GM23338 (cell line): Measurements from ENCODE around the gene PPP1R16B. TPM values are rescaled to one million over a fixed set of nuclear protein-coding genes. Genes with fewer than 3 reads are reported as not detected.

Source experiments
- ATAC-seq: fragments of 200-7000 bp; cut with Tn5 transposase; 3 replicates; pipeline ENCODE4 v1.9.1; 2020
- DNase-seq: peaks from one replicate; pipeline ENCODE4 v3.0.0-alpha.2; 2015; ENCODE audit warnings: low spot score
- H2AFZ ChIP-seq: fragments of 200-600 bp; sonication (generic); 2 replicates; pipeline ENCODE4 v1.8.0; 2016; ENCODE audit warnings: antibody characterized with exemption, mild to moderate bottlenecking, moderate library complexity
- H3F3A ChIP-seq: fragments of 200-600 bp; sonication (generic); replicated peaks from 2 replicates; pipeline ENCODE4 v1.8.0; 2017; ENCODE audit warnings: antibody characterized with exemption, mixed run types, low read depth
- H3K27ac ChIP-seq: fragments of 200-600 bp; sonication (generic); 2 replicates; pipeline ENCODE4 v1.6.1; 2016; ENCODE audit warnings: low read depth
- H3K27me3 ChIP-seq: fragments of 200-600 bp; sonication (generic); 2 replicates; pipeline ENCODE4 v1.8.0; 2016; ENCODE audit warnings: mild to moderate bottlenecking, mixed run types, moderate library complexity; ENCODE audit not compliant: insufficient read depth
- H3K36me3 ChIP-seq: fragments of 200-600 bp; sonication (generic); 2 replicates; pipeline ENCODE4 v1.8.0; 2016; ENCODE audit warnings: mild to moderate bottlenecking; ENCODE audit not compliant: insufficient read depth
- H3K4me1 ChIP-seq: fragments of 200-600 bp; sonication (generic); 2 replicates; pipeline ENCODE4 v1.8.0; 2016; ENCODE audit warnings: mild to moderate bottlenecking, moderate library complexity; ENCODE audit not compliant: insufficient read depth
- H3K4me2 ChIP-seq: fragments of 200-600 bp; sonication (generic); 2 replicates; pipeline ENCODE4 v1.7.1; 2017; ENCODE audit warnings: mixed run types
- H3K4me3 ChIP-seq: fragments of 200-600 bp; sonication (generic); 2 replicates; pipeline ENCODE4 v1.6.1; 2016; ENCODE audit warnings: mixed run types
- H3K79me2 ChIP-seq: fragments of 200-600 bp; sonication (generic); replicated peaks from 2 replicates; pipeline ENCODE4 v1.8.0; 2017; ENCODE audit warnings: mild to moderate bottlenecking; ENCODE audit not compliant: insufficient read depth
- H3K9me2 ChIP-seq: fragments of 200-600 bp; sonication (generic); 2 replicates; pipeline ENCODE4 v1.8.0; 2017; ENCODE audit not compliant: insufficient read depth
- H4K20me1 ChIP-seq: fragments of 200-600 bp; sonication (generic); replicated peaks from 2 replicates; pipeline ENCODE4 v1.8.0; 2017; ENCODE audit warnings: mild to moderate bottlenecking; ENCODE audit not compliant: insufficient read depth
- H3K27ac Mint-ChIP-seq: 2 replicates; pipeline ENCODE4 v1.8.0; 2020; ENCODE audit warnings: inconsistent platforms, mild to moderate bottlenecking, moderate library complexity, mixed read lengths
- H3K27me3 Mint-ChIP-seq: 3 replicates; pipeline ENCODE4 v1.8.0; 2022; ENCODE audit warnings: low read depth, mild to moderate bottlenecking, moderate library complexity, mixed read lengths, inconsistent platforms; ENCODE audit not compliant: insufficient read depth, poor library complexity
- H3K36me3 Mint-ChIP-seq: 3 replicates; pipeline ENCODE4 v1.8.0; 2021; ENCODE audit warnings: low read depth, mild to moderate bottlenecking, inconsistent platforms, moderate library complexity, mixed read lengths
- H3K4me1 Mint-ChIP-seq: 3 replicates; pipeline ENCODE4 v1.8.0; 2020; ENCODE audit warnings: mild to moderate bottlenecking, inconsistent platforms, mixed read lengths
- H3K4me3 Mint-ChIP-seq: 3 replicates; pipeline ENCODE4 v1.8.0; 2021; ENCODE audit warnings: moderate library complexity, mild to moderate bottlenecking, inconsistent platforms, mixed read lengths
- H3K9me3 Mint-ChIP-seq: 3 replicates; pipeline ENCODE4 v1.8.0; 2020; ENCODE audit warnings: moderate library complexity, mild to moderate bottlenecking, inconsistent platforms, mixed read lengths
- CREB1 ChIP-seq: fragments of 250-450 bp; sonication (Bioruptor Pico); IDR thresholded peaks from 2 replicates; pipeline ENCODE4 v1.5.0; 2020; ENCODE audit warnings: low read depth, mild to moderate bottlenecking, moderate library complexity
- CTCF ChIP-seq, 2 experiments: fragments of 200-600 bp in 1 of 2; sonication (generic) in 1 of 2; conservative IDR thresholded peaks; 2 replicates each; pipeline versions ENCODE4 v1.5.1 to v1.6.1; 2016 to 2017; ENCODE audit warnings: antibody characterized with exemption in 2 of 2, low read depth in 2 of 2, mild to moderate bottlenecking in 2 of 2, moderate library complexity in 1 of 2
- ETS1 ChIP-seq: IDR thresholded peaks from 2 replicates; pipeline ENCODE4 v1.6.1; 2016; ENCODE audit warnings: antibody characterized with exemption
- EZH2phosphoT487 ChIP-seq: fragments of 200-600 bp; sonication (generic); IDR thresholded peaks from one replicate; pipeline ENCODE4 v1.8.1; 2018; ENCODE audit warnings: antibody characterized with exemption; ENCODE audit not compliant: unreplicated experiment
- JUNB ChIP-seq: IDR thresholded peaks from one replicate; pipeline ENCODE4 v1.6.1; 2016; ENCODE audit warnings: antibody characterized with exemption; ENCODE audit not compliant: unreplicated experiment
- REST ChIP-seq: IDR thresholded peaks from one replicate; pipeline ENCODE4 v1.6.1; 2018; ENCODE audit warnings: antibody characterized with exemption; ENCODE audit not compliant: unreplicated experiment
- STAT1 ChIP-seq: IDR thresholded peaks from one replicate; pipeline ENCODE4 v1.6.1; 2016; ENCODE audit warnings: antibody characterized with exemption; ENCODE audit not compliant: unreplicated experiment
- polyA plus RNA-seq: library from polyadenylated mRNA; unstranded; fragments of >200 nt; fragmentation: Nextera tagmentation; extraction: Ambion mirVana; gene quantifications from 2 replicates; pipeline ENCODE4 v1.2.1, GENCODE V29; 2016
- total RNA-seq: library from RNA; depleted of rRNA; stranded (reverse); fragments of >200 nt; shearing (Covaris generic); gene quantifications from 2 replicates; pipeline ENCODE4 v1.2.3, GENCODE V29; 2014
- TF ChIP-seq, protein P1 (sequence below): fragments of 250-450 bp; sonication (Bioruptor Pico); IDR thresholded peaks from 2 replicates; pipeline ENCODE4 v1.5.0; 2020; ENCODE audit warnings: mild to moderate bottlenecking, moderate library complexity

The PPP1R16B gene
- total and polyA plus RNA-seq, 2 experiments from 2014 or later, result 1.6 to 11.5 TPM

DNA sequence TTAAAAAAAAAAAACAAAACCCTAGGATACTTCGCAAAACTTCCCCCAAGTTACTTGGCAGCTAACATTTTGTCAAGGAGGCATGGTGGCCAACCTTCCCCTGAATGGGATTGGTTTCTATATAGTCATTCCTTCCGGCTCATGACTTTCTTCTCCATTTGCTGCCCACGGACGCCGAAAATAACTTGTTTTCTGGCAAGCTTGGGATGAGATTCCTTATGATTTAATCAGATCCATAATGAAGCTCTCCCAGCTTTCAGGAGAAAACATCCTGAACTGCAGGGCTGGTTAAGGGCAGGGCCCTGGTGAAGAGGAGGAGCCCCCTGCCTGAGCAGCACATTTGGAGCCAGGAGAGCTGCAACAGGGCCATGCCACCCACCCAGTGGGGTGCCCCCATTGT, 49.9 kb downstream of the PPP1R16B start:
- no peaks in the 10 kb centered on the region for H3K36me3 Mint-ChIP-seq
- H3K27ac ChIP-seq, result no peak overlapping the region

More for the DNA sequence above, 49.9 kb downstream of the PPP1R16B start:
- peaks cover 3% of the 10 kb centered on the region; the same call in 1 of the 2 replicates for H3F3A ChIP-seq
- H3K4me3 ChIP-seq, result no peak overlapping the region
- ATAC-seq (no peak), DNase-seq (no peak)
- Mint-ChIP-seq H3K4me1 (peaks cover under 1% of the 10 kb centered on the region; the same call in 2 of the 3 replicates), H3K9me3 (no peaks in the 10 kb centered on the region), H3K27ac (no peak overlapping the region), H3K4me3 (no peak overlapping the region), H3K27me3 (peaks cover 8% of the 10 kb centered on the region)
- H3K4me1 ChIP-seq, result no peaks in the 10 kb centered on the region
- TF ChIP-seq STAT1, result no peak
- TF ChIP-seq CREB1 (CRISPR knock-in tag), result no peak
- TF ChIP-seq, protein P1, sequence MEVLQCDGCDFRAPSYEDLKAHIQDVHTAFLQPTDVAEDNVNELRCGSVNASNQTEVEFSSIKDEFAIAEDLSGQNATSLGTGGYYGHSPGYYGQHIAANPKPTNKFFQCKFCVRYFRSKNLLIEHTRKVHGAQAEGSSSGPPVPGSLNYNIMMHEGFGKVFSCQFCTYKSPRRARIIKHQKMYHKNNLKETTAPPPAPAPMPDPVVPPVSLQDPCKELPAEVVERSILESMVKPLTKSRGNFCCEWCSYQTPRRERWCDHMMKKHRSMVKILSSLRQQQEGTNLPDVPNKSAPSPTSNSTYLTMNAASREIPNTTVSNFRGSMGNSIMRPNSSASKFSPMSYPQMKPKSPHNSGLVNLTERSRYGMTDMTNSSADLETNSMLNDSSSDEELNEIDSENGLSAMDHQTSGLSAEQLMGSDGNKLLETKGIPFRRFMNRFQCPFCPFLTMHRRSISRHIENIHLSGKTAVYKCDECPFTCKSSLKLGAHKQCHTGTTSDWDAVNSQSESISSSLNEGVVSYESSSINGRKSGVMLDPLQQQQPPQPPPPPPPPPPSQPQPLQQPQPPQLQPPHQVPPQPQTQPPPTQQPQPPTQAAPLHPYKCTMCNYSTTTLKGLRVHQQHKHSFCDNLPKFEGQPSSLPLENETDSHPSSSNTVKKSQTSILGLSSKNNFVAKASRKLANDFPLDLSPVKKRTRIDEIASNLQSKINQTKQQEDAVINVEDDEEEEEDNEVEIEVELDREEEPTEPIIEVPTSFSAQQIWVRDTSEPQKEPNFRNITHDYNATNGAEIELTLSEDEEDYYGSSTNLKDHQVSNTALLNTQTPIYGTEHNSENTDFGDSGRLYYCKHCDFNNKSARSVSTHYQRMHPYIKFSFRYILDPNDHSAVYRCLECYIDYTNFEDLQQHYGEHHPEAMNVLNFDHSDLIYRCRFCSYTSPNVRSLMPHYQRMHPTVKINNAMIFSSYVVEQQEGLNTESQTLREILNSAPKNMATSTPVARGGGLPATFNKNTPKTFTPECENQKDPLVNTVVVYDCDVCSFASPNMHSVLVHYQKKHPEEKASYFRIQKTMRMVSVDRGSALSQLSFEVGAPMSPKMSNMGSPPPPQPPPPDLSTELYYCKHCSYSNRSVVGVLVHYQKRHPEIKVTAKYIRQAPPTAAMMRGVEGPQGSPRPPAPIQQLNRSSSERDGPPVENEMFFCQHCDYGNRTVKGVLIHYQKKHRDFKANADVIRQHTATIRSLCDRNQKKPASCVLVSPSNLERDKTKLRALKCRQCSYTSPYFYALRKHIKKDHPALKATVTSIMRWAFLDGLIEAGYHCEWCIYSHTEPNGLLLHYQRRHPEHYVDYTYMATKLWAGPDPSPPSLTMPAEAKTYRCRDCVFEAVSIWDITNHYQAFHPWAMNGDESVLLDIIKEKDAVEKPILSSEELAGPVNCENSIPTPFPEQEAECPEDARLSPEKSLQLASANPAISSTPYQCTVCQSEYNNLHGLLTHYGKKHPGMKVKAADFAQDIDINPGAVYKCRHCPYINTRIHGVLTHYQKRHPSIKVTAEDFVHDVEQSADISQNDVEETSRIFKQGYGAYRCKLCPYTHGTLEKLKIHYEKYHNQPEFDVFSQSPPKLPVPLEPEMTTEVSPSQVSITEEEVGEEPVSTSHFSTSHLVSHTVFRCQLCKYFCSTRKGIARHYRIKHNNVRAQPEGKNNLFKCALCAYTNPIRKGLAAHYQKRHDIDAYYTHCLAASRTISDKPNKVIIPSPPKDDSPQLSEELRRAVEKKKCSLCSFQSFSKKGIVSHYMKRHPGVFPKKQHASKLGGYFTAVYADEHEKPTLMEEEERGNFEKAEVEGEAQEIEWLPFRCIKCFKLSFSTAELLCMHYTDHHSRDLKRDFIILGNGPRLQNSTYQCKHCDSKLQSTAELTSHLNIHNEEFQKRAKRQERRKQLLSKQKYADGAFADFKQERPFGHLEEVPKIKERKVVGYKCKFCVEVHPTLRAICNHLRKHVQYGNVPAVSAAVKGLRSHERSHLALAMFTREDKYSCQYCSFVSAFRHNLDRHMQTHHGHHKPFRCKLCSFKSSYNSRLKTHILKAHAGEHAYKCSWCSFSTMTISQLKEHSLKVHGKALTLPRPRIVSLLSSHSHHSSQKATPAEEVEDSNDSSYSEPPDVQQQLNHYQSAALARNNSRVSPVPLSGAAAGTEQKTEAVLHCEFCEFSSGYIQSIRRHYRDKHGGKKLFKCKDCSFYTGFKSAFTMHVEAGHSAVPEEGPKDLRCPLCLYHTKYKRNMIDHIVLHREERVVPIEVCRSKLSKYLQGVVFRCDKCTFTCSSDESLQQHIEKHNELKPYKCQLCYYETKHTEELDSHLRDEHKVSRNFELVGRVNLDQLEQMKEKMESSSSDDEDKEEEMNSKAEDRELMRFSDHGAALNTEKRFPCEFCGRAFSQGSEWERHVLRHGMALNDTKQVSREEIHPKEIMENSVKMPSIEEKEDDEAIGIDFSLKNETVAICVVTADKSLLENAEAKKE (CRISPR knock-in tag), result no peak
- no peak for TF ChIP-seq REST
- no peak for TF ChIP-seq CTCF (conservative IDR thresholded peaks at IDR 0.05; ENCODE audit: low read depth in 2 of 2)
- TF ChIP-seq EZH2phosphoT487, result no peak
- TF ChIP-seq ETS1, result no peak
- TF ChIP-seq JUNB, result no peak
- no peaks in the 10 kb centered on the region for H3K79me2 ChIP-seq
- H3K27me3 ChIP-seq, result no peaks in the 10 kb centered on the region
- H3K36me3 ChIP-seq, result no peaks in the 10 kb centered on the region
- H3K9me2 ChIP-seq, result 0 out of 2 replicates have a peak, but pooled peaks cover 6% of the 10 kb centered on the region
- no peaks in the 10 kb centered on the region for H4K20me1 ChIP-seq
- no peak overlapping the region for H3K4me2 ChIP-seq
- no peak overlapping the region for H2AFZ ChIP-seq
